ENCODE measurements around the gene DUXB. TPM values are rescaled to one million over a fixed set of nuclear protein-coding genes. Genes with fewer than 3 reads are reported as not detected.

DUXB gene
- total and polyA plus RNA-seq, 2 of the 13 experiments (the other 11 are each of a cell fraction or from before 2014, with no cell fraction given) = not detected

DNA sequence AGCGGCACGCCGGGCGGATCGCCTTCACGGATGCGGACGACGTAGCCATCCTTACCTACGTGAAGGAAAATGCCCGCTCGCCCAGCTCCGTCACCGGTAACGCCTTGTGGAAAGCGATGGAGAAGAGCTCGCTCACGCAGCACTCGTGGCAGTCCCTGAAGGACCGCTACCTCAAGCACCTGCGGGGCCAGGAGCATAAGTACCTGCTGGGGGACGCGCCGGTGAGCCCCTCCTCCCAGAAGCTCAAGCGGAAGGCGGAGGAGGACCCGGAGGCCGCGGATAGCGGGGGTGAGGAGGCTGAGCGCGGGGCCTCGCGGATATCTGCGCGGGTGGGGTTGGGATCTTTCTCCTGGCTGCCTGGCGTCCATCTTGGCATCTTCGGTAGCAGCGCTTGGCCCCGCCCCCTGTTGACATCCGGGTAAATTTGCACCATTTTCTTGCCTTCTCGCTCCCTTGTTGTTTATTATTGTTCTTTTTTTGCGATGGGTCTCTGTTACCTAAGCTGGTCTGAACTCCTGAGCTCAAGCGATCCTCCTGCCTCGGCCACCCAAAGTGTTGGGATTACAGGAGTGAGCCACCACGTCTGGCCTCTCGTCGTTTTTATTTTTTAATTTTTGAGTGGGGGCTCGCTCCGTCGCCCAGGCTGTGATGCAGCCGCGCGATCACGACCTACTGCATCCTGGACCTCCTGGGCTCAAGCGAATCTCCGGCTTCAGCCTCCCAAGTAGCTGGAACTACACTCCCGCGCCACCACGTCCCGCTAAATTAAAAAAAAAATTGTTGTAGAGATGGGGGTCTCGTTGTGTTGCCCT, 52.8 kb downstream of the DUXB start (continued):
- TF ChIP-seq, protein P1, sequence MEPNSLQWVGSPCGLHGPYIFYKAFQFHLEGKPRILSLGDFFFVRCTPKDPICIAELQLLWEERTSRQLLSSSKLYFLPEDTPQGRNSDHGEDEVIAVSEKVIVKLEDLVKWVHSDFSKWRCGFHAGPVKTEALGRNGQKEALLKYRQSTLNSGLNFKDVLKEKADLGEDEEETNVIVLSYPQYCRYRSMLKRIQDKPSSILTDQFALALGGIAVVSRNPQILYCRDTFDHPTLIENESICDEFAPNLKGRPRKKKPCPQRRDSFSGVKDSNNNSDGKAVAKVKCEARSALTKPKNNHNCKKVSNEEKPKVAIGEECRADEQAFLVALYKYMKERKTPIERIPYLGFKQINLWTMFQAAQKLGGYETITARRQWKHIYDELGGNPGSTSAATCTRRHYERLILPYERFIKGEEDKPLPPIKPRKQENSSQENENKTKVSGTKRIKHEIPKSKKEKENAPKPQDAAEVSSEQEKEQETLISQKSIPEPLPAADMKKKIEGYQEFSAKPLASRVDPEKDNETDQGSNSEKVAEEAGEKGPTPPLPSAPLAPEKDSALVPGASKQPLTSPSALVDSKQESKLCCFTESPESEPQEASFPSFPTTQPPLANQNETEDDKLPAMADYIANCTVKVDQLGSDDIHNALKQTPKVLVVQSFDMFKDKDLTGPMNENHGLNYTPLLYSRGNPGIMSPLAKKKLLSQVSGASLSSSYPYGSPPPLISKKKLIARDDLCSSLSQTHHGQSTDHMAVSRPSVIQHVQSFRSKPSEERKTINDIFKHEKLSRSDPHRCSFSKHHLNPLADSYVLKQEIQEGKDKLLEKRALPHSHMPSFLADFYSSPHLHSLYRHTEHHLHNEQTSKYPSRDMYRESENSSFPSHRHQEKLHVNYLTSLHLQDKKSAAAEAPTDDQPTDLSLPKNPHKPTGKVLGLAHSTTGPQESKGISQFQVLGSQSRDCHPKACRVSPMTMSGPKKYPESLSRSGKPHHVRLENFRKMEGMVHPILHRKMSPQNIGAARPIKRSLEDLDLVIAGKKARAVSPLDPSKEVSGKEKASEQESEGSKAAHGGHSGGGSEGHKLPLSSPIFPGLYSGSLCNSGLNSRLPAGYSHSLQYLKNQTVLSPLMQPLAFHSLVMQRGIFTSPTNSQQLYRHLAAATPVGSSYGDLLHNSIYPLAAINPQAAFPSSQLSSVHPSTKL (CRISPR knock-in tag; IDR thresholded peaks at IDR 0.05) = 0 out of 2 replicates have a peak, but pooled peaks have one; percentile 7
- peak; percentile 51; the same call in 1 of the 2 replicates for TF ChIP-seq ZNF772 (CRISPR knock-in tag; IDR thresholded peaks at IDR 0.05)
- 0 out of 2 replicates have a peak, but pooled peaks have one; percentile 45 for TF ChIP-seq HIVEP1 (CRISPR knock-in tag; IDR thresholded peaks at IDR 0.05)
- TF ChIP-seq FOXK1 (CRISPR knock-in tag; IDR thresholded peaks at IDR 0.05; ENCODE audit: borderline replicate concordance, low read depth) = peak; percentile 95; the same call in 1 of the 2 replicates
- TF ChIP-seq SALL2 (CRISPR knock-in tag; IDR thresholded peaks at IDR 0.05) = no peak
- TF ChIP-seq SAP130 (CRISPR knock-in tag; IDR thresholded peaks at IDR 0.05; ENCODE audit: low read depth) = peak; percentile 76
- TF ChIP-seq, protein P2, sequence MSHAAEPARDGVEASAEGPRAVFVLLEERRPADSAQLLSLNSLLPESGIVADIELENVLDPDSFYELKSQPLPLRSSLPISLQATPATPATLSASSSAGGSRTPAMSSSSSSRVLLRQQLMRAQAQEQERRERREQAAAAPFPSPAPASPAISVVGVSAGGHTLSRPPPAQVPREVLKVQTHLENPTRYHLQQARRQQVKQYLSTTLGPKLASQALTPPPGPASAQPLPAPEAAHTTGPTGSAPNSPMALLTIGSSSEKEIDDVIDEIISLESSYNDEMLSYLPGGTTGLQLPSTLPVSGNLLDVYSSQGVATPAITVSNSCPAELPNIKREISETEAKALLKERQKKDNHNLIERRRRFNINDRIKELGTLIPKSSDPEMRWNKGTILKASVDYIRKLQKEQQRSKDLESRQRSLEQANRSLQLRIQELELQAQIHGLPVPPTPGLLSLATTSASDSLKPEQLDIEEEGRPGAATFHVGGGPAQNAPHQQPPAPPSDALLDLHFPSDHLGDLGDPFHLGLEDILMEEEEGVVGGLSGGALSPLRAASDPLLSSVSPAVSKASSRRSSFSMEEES (CRISPR knock-in tag; IDR thresholded peaks at IDR 0.05) = 0 out of 2 replicates have a peak, but pooled peaks have one; percentile 39
- TF ChIP-seq NR0B2 (CRISPR knock-in tag; IDR thresholded peaks at IDR 0.05) = peak; percentile 30; the same call in 1 of the 2 replicates
- TF ChIP-seq ESRRA (CRISPR knock-in tag; IDR thresholded peaks at IDR 0.05; ENCODE audit: low read depth) = no peak
- peak; percentile 52 for TF ChIP-seq POLR2AphosphoS5 (IDR thresholded peaks at IDR 0.05; ENCODE audit: low read depth, low read length)
- 0 out of 2 replicates have a peak, but pooled peaks have one; percentile 27 for TF ChIP-seq MTA1 (CRISPR knock-in tag; IDR thresholded peaks at IDR 0.05; ENCODE audit: borderline replicate concordance)
- no peak for TF ChIP-seq PITX1 (CRISPR knock-in tag; IDR thresholded peaks at IDR 0.05)
- TF ChIP-seq ZSCAN31 (CRISPR knock-in tag; IDR thresholded peaks at IDR 0.05; ENCODE audit: low read depth) = 0 out of 2 replicates have a peak, but pooled peaks have one; percentile 8
- TF ChIP-seq ZNF639 (CRISPR knock-in tag; conservative IDR thresholded peaks at IDR 0.05) = 0 out of 2 replicates have a peak, but pooled peaks have one; percentile 20
- TF ChIP-seq MNT (IDR thresholded peaks at IDR 0.05) = peak; percentile 46
- no peak for TF ChIP-seq TARDBP (CRISPR knock-in tag; IDR thresholded peaks at IDR 0.05)
- TF ChIP-seq ZNF512 (CRISPR knock-in tag; IDR thresholded peaks at IDR 0.05) = no peak; the same call in 1 of the 2 replicates
- TF ChIP-seq KMT2B (CRISPR knock-in tag; IDR thresholded peaks at IDR 0.05) = peak; percentile 79
